A549 treated with AZD9567 at 1 μM for 4 hours (cell line): Measurements from ENCODE around the gene NLE1. TPM values are rescaled to one million over a fixed set of nuclear protein-coding genes. Genes with fewer than 3 reads are reported as not detected.

Source experiments
- total RNA-seq: library from RNA; stranded (reverse); fragments of 200-300 nt; extraction: Qiagen RNA extraction; gene quantifications from 5 replicates; pipeline ENCODE4 v1.2.3, GENCODE V29; 2022; ENCODE audit not compliant: insufficient read depth

NLE1 gene
- total RNA-seq: 33.9 to 36.9 TPM (median 36.6 TPM) in 5 replicates

DNA sequence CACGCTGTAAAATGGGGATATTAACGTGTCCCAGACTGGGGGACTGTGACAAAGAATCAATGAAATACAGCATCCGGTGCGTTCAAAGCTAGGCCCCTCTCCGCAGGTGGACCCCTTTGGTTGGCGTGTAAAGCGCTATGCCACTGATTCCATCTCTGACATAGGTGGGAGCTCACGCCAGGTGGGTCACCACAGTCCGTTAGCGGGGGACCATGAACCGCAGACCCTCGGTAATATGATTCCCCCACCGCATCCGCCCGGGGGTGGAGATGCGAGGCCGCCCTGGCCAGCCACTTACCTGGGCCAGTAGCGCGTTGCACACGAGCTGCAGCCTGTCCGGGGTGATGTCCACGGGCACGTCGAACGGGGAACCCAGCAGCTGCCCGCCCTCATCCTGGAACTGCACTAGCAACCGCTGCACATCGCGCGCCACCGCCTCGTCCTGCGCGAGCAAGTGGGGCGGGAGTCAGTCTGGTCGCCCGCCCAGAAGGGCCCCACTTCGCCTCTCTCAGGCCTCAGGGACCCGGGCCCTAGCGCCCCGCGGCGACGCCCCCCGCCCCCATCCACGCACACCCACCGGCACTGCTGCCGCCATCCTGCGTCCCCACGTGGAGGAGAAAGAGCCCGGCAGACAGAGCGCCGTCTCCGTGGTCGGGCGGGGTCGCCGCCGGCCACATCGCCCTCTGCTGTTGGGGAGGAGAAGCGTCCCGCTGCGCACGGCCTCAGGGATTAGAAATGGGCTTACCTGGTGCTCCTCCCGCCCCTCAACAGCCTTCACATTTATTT lies at the start of gene NLE1:
Gene NLE1 (minus strand): TSS at position 623 of the 786 bp plus-strand sequence. CDS start 28 bp downstream, at position 595.

GRCh38 chr17:35147375-35147905 lies 5.3 kb upstream of the NLE1 start, which contains the start of gene UNC45B:
Gene UNC45B (plus strand): TSS chr17:35147817. CDS start chr17:35148264, 447 bp downstream.

GRCh38 chr17:35121315-35121714 lies 20.8 kb downstream of the NLE1 start, which contains the start of gene FNDC8:
Gene FNDC8 (plus strand): TSS chr17:35121615. CDS start chr17:35121694, 79 bp downstream.

DNA sequence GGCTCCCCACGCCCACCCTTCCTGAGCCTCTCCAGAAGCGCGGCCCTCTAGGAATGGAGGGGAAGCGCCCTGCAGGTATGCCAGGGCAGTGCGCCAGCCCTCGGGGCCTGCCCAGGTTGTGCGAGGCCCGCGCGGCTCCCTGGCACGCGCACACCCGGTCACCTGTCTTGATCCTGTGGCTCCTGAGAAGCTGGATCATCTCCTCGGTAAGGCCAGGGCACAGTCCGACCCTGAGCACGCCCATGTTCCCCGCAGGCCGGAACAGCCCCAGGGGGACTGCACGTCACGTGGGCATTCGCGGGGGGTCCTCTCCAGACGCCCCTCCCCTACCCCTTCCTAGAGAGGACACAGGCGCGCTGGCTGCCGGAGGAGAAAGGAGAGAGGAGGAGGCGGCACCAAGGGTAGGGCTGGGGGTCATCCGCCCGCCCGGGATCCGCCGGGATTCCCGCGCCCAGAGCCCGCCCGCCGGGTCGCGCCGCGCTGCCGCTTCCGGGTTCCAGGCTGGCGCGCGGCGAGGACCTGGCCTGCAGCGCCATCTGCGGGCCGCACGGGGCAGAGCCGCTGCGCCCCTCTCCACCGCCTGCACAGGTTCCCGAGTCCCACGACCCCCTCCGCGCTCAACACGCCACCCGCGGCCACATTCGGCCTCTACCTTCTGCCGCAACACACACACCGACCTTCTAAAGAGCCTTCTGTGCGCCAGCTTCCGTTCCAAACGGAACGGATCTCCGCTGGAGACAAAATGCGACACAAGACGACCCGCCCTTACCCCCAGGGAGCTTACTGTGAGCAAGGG lies 22.5 kb downstream of the NLE1 start, which contains the start of gene RAD51D:
Gene RAD51D (minus strand): TSS at position 491 of the 796 bp plus-strand sequence. CDS start 247 bp downstream, at position 244.

Other genes with a start within 250 kb of the NLE1 start
- gene CCT6B, start 180.8 kb downstream of the NLE1 start, total RNA-seq: 1.2 to 2.2 TPM (median 1.7 TPM) in 5 replicates
- 13.2 to 19.2 TPM (median 15.6 TPM) in 5 replicates for gene ZNF830, start 180.8 kb downstream of the NLE1 start, total RNA-seq
- 14.5 to 38.6 TPM (median 16.5 TPM) in 5 replicates for gene LIG3, start 161.8 kb downstream of the NLE1 start, total RNA-seq
- 33.3 to 46.1 TPM (median 44.6 TPM) in 5 replicates for gene RFFL, start 78.6 kb downstream of the NLE1 start, total RNA-seq
- gene RAD51D, start 22.4 kb downstream of the NLE1 start, total RNA-seq: 24.6 to 34.3 TPM (median 27.8 TPM) in 5 replicates
- gene FNDC8, start 20.7 kb downstream of the NLE1 start, total RNA-seq: 0.06 to 0.09 TPM (median 0.08 TPM) in 4 of 5 replicates, not detected in the other
- not detected in 5 replicates for gene UNC45B, start 5.5 kb upstream of the NLE1 start, total RNA-seq
- not detected in 5 replicates for gene SLC35G3, start 52.1 kb upstream of the NLE1 start, total RNA-seq
- gene SLFN5, start 100.8 kb upstream of the NLE1 start, total RNA-seq: 3.7 to 4.6 TPM (median 3.9 TPM) in 5 replicates
- gene SLFN11, start 231.3 kb upstream of the NLE1 start, total RNA-seq: 4.5 to 6.4 TPM (median 5.8 TPM) in 5 replicates